Measurements from ENCODE around the gene NLRP3.
"Not testable (repeated sequence)": the region's sequence is repeated elsewhere in the genome, so short reads cannot be mapped to it uniquely, and the experiment has no call there.

Gene NLRP3

DNA sequence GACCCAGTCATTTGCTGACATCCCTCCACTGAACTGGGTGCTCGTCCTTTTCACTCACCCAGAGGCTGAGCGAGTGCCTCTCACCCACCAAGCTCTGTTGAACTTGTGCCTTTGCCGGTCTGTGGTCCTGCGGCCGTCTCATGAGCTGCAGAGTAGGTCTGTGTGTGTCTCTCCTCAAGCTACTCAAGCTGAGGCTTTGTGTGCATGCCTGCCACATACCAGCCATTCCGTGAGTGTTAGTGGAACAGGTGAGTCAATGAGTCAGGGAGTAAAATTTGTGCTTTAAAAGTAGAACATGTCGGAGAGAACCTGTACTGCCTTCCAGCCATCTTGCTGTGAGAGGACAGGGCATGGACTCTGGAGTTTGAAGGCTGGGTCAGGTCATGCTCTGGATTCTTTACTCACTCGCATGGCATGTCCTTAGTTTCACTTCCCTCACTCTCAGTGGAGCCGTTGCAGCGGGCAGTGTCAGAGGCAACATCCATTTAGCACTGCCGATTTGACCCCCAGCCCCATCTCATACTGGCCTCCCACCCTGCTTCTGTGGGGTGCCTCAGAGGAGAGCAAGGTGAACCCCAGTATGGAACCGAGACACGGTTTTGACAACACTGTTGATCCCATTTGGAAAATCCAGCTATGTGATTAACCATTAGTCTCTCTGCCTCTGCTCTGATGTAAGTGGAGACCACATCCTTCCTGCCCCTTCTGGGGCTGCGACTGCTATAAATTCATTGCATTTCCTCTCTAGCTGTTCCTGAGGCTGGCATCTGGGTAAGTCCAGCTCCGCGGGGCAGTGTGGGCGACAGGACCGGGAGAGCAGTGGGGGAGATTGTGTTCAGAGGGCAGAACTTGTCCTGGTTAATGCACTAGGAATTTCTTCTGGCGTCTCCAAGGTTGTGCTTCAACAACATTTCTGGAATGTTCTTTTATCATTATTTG is at the start of gene NLRP3:
NLRP3 (plus strand) TSS at position 751 of the 939 bp plus-strand sequence. CDS start 2,628 bp downstream, outside the sequence.
- peak; percentile 24 for DNase-seq (ENCODE audit: low read depth)

DNA sequence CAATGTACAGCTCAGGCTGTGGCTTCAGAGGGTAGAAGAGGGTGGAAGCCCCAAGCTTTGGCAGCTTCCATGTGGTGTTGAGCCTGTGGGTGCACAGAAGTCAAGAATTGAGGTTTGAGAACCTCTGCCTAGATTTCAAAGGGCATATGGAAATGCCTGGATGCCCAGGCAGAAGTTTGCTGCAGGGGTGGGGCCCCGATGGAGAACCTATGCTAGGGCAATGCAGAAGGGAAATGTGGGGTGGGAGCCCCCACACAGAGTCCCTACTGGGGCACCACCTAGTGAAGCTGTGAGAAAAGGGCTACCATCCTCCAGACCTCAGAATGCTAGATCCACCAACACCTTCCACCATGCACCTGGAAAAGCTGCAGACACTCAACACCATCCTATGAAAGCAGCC is 49.6 kb upstream of the NLRP3 start:
- DNase-seq (ENCODE audit: low read depth): not testable (repeated sequence)

DNA sequence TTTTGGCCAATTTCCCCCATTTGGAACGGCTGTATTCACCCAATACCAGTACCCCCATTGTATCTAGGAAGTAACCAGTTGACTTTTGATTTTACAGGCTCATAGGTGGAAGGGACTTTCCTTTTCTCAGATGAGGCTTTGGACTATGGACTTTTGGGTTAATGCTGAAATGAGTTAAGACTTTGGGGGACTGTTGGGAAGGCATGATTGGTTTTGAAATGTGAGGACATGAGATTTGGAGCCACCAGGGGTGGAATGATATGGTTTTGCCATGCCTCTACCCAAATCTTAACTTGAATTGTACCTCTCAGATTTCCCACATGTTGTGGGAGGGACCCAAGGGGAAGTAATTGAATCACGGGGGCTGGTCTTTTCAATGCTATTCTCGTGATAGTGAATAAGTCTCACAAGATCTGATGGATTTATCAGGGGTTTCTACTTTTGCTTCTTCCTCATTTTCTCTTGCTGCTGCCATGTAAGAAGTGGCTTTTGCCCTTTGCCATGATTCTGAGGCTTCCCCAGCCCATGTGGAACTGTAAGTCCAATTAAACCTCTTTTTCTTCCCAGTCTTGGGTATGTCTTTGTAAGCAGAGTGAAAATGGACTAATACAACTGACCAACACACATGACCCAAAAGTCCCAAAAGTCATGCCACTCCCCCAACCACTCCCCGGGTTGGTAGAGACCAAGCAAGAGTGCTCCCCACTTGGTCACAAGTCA is 48.9 kb upstream of the NLRP3 start:
- no peak for DNase-seq (ENCODE audit: low read depth)

DNA sequence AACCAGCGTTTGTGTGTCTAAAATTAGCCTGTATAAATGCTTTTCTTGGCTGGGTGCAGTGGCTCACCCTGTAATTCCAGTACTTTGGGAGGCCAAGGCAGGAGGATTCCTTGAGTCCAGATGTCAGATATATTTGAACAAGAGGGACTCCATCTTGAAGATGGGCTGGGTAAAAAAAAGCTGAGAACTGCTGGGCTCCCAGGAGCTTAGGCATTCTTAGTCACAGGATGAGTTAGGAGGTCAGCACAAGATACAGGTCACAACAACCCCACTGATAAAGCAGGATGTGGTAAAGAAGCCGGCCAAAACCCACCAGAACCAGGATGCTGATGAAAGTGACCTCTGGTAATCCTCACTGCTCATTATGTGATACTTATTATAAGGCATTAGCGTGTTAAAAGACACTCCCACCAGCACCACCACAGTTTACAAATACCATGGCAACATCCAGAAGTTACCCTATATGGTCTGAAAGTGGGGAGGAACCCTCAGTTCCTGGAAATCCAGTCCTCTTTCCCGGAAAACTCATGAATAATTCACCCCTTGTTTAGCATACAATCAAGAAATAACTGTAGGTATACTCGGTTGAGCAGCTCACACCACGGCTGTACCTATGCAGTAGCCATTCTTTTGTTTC is 48.1 kb upstream of the NLRP3 start:
- DNase-seq (ENCODE audit: low read depth): no peak

DNA sequence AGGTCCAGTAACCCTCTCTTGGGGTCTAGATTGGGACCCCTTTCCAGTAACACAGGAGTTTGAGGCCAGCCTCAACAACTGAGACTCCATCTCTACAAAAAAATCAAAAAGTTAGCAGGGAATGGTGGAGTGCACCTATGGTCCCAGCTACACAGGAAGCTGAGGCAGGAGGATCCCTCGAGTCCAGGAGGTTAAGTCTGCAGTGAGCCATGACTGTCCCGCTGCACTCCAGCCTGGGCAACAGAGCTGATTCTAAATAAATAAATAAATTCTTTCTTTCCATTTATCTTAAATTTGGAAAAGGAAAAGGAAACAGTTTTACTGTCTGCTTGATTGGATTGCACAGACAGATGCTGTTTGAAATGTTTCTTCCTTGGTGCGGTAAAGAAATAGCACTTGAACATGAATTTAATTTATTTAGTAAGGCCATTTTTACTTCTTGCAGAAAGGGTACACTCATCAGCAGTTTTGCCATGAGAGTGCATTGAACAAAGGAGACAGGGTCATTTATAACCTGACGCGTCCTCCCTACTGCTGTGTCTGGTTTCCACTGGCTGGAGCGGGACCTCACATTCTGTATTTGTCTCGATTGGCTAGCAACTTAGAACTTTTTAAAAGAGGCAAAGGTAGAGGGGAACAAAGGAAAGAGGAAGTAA is 47.4 kb upstream of the NLRP3 start:
- no peak for DNase-seq (ENCODE audit: low read depth)

DNA sequence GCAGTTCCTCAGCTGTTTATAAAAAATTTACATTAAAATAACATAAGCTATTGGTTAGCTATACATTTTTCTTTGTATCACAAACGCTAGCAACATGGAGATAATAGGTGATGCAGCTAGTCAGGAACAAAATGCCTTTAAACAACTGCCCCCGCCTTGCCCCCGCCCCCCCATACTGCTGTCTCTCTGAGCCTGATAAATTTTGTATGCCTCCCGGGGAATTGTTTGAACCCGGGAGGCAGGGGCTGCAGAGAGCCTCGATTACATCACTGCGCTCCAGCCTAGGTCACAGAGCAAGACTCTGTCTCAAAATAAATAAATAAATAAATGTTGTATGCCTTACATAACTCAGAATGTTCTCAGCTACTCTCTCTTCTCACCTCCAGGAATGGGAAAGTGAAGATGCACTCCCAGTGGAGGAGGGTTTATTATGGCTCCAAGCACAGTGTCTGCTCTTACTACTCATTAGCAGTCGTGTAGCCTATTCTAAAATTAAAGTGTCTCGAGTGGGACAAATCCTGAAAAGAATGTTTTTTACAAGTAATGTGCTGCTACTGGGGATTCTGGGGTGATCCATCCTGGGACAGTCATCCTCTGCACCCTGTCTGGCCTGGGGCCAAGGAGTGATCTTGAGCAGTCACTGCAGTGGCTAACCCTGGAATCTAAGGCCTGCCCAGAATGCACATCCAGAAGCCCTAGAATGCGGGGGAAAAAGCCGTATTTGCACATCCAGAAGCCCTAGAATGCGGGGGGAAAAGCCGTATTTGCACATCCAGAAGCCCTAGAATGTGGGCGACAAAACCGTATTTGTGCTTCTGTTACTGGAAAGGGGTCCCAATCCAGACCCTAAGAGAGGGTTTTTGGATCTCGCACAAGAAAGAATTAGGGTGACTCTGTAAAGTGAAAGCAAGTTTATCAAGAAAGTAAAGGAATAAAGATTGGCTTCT is 44.9 kb upstream of the NLRP3 start:
- DNase-seq (ENCODE audit: low read depth): no peak

DNA sequence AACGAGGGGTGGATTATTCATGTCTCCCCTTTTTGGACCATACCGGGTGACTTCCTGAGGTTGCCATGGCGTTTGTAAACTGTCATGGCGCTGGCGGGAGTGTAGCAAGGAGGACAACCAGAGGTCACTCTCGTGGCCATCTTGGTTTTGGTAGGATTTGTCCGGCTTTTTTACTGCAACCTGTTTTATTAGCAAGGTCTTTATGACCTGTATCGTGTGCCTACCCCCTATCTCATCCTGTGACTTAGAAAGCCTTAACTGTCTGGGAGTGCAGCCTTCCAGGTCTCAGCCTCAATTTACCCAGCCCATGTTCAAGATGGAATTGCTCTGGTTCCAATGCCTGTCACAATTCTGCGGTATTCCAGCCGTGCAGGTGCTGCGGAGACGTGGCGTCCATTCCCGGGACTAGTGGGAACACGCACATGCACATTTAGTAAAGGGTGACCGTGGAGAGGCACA is 44.1 kb upstream of the NLRP3 start:
- DNase-seq (ENCODE audit: low read depth): no peak

DNA sequence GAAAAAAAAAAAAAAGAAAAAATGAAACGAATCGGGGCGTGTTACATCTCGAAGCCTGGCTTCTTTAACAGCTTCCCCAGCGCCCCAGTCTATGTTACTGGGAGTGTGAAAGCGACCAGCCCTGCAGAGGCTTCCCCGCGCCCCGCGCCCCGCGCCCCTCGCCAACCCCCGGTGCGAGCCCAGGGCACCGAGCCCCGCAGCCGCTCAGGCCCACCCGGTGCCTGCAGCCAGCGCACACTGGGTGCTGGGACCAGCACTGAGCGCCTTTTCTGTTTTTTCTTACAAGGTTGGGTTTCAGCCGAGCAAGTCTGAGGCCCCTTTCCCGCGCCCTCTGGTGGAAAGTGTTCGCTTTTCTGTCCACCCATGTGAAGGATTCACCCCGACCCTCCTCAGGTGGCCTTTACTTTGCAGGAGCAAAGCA is 42.2 kb upstream of the NLRP3 start:
- DNase-seq (ENCODE audit: low read depth): peak; percentile 40

DNA sequence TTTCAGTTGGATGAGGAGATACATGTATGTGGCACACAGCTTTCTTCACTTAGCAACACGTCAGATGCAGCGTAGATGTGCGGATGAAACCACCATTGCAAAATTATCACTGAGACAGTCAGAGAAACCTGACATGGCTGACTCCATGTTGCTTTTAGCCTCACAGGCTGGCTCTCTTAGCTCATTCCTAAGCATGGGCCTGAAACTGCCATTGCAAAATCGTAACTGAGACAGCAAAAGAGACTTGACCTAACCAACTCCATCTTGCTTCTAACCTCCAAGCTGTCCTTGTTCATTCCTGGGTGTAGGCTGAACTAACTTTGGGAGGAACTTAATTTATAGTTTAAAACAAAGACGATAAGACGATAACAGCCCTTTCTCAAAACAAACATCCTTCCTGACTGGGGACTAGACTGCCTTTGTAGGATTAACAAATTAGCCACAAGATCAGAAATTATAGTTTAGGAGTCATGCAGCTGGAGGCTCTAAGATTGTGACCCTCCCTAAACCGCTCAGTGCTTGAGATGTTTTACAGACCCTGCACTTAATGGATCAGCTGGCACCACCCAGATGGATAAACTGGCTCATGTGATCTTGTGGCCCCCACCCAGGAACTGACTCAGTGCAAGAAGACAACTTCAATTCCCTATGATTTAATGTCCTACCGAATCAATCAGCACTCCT is 41.2 kb upstream of the NLRP3 start:
- DNase-seq (ENCODE audit: low read depth): not testable (repeated sequence)

DNA sequence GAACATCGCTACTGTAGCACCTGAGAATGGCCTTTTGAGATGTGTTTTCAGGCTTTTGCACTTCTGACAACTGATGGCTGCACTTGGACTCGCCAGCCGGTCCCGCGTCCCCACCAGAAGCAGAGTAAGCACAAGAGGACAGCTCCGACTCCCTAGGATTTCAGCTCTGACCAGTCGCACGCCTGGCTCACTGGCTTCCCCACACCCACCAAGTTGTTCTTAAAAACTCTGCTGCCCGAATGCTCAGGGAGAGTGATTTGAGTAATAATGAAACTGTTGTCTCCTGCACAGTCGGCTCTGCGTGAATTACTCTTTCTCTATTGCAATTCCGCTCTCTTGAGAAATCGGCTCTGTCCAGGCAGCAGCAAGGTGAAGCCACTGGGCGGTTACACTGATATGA is 40.2 kb upstream of the NLRP3 start:
- DNase-seq (ENCODE audit: low read depth): no peak

DNA sequence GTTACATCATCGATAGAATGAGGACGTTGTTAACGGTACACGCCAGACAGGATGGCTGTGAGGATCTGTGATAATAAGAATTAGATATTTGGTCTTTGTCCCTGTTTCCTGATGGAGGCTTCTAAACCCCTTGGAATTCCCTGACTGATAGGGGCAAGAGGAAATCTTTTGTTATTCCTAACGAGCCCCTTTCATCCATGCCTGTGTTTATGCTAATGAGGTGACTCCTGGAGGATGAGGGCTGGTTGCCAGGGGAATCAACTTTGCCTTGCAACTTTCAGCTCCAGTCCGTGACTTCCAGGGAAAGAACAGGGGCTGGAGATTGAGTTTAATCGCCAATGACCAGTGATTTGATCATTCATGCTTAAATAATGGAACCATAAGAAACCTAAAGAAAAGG is 39.3 kb upstream of the NLRP3 start:
- DNase-seq (ENCODE audit: low read depth): no peak

DNA sequence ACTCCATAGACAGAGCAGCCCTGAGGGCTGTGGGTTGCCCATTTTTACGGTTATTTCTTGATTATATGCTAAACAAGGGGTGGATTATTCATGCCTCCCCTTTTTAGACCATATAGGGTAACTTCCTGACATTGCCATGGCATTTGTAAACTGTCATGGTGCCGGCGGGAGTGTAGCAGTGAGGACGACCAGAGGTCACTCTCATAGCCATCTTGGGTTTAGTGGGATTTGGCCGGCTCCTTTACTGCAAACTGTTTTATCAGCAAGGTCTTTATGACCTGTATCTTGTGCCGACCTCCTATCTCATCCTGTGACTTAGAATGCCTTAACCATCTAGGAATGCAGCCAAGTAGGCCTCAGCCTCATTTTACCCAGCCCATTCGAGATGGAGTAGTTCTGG is 38.3 kb upstream of the NLRP3 start:
- DNase-seq (ENCODE audit: low read depth): not testable (repeated sequence)

DNA sequence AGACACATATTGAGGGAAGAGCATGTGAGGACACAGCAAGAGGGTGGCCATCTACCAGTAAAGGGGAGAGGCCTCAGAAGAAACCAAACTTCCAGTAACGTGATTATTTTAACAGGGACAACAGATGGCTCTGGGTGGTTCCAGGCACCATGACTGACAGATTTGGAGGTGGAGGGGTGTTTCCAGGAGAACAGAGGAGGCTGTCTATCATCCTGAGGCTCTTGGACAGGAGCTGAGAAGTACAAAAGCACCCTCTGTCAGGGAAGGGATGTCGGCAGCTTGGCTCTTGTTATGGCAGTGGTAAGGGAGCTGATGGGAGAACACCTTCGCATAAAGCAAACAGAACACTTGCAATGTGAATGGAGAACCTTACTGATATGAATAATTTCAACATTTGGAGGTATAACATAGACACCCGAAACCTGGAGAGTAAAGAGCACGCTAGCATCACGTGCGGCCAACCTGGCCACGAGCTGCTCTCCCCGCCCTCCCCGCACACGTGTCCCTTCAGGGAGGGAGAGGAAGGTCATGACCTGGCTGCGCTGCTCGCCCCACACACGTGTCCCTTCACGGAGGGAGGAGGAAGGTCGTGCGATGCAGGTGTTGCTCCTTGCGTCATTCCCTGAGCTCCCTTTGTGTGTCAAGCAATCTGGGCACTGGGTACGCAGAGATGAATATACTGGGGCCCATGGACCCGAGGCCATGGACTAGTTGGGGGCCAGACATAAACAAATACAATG is 37.5 kb upstream of the NLRP3 start:
- no peak for DNase-seq (ENCODE audit: low read depth)

DNA sequence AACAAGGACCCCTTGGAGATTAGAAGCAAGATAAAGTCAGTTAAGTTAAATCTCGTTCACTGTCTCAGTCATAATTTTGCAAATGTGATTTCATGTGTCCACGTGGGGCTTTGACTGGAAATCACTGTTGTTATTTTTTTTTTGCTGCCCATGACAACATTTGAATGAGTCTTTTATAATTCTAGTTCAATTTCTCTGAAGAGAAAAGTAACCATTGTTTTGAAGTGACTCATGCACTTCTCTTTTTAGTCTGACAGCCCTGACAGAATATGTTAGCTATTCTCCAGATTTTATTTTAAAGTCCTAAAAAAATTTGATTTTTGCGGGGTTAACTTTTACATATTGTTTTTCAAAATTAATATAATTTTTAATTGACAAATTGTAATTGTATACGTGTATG is 30.7 kb upstream of the NLRP3 start:
- DNase-seq (ENCODE audit: low read depth): no peak

DNA sequence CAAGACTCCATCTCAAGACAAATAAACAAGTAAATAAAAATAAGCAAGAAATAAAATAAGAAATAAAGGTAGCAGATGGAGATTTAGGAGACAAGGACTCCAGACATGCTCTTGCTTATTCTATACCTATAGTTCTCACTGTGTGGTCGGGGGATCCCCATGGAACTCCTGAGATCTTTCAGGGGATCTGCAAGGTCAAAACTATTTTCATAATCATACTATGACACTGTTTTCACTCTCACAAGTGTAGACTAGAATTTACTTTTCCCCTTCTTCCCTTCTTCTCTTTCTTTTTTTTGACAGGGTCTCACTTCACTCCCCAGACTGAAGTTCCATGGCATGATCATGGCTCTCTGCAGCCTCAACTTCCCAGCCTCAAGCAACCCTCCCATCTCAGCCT is 29.8 kb upstream of the NLRP3 start:
- DNase-seq (ENCODE audit: low read depth): no peak

DNA sequence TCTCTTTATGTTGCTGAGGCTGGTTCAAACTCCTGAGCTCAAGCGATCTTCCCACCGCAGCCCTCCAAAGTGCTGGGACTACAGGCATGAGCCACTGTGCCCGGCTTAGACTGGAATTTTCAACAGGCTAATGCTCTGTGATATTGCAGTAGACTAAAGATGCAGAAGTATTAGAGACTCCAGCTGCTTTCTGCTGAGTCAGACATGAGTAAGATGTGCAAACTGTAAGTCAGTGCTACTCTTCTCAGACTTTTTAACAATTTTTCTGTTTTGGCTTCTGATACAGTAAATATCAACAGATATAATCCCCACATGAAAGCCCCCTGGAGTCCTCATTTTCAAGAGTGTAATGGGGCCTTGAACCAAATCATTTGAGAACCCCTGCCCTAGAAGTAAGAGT is 29.3 kb upstream of the NLRP3 start:
- DNase-seq (ENCODE audit: low read depth): no peak

DNA sequence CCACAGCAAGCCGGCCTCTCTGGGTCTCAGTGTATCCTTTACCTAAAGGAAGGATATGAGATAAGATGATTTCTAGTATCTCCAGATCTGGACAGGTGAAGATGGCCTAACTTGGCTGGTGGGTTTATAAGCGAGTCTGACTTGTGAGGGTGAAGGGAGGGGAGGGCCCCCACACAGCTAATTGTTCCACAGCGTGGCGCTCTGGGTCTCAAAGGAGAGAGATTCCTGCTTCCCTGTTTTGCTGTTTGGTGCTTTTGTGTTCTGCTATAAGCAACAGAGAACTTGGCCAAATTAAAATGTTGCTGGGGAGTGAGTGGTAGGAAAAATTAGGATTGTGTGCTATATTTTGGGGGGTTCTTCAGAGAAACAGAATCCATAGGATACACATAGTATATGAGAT is 28.9 kb upstream of the NLRP3 start:
- no peak for DNase-seq (ENCODE audit: low read depth)

DNA sequence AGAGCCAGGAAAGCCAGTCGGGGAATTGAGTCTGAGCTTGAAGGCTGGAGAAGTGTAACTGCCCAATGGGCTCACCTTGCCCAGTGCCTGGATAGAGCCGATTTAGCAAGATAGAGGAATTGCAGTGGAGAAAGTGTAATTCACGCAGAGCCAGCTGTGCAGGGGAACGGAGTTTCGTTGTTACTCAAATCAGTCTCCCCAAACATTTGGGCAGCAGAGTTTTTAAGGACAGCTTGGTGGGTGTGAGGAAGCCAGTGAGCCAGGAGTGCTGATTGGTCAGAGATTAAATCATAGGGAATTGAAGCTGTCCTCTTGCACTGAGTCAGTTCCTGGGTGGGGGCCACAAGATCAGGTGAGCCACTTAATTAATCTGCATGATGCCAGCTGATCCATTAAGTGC is 28.4 kb upstream of the NLRP3 start:
- DNase-seq (ENCODE audit: low read depth): no peak

DNA sequence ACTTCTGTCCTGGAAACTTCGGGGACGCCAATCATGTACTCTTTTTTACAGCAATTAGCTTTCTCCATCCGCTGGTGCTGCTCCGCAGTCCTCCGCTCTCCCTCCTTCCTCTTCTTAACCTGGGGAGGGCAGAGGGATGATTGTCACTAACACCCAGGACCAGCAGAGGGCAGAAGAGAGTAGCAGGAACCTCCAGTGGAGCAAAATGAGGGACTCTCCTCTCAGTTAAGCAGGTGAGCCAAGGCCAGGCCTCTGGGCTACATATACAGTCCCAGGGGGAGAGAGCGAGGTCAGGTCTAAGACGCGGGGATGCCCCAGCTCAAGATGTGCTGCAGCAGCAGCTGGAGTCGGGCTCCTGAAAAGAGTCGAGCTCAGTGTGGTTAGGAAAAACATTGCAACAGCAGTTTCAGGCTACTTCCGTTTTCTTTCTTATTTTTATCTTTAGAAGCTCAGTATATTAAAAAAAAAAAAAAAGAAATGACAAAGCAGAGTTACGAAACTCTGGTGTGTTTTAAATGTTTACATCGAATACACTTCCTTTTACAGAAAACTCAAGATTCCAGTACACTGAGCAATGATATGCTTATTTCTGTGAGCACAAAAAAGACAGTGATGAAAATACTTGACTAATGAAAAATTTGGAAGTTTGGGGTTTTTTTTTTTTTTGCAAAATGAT is 25.7 kb upstream of the NLRP3 start:
- DNase-seq (ENCODE audit: low read depth): peak; percentile 72

Measured in stimulated activated CD8-positive, alpha-beta memory T cell treated with anti-CD3 and anti-CD28 coated beads, Interleukin-12 subunit alpha, Interleukin-12 subunit beta, amount 100 ng/mL, for 1 hour (primary cell).